ENCODE data around the gene GARIN1A.

GRCh38 chr7:128705891-128706333 lies 33.8 kb downstream of the GARIN1A start:
- no peak for TF ChIP-seq POLR2AphosphoS5 (IDR thresholded peaks at IDR 0.05; ENCODE audit: low read depth, low read length)
- no peak for TF ChIP-seq POLR2A (IDR thresholded peaks at IDR 0.05; ENCODE audit: low read depth, low read length)
